ENCODE data around the gene MAPRE2. TPM values are rescaled to one million over a fixed set of nuclear protein-coding genes. Genes with fewer than 3 reads are reported as not detected.

Gene MAPRE2
- total RNA-seq, 1 experiment from 2014 or later = 2.8 TPM

DNA sequence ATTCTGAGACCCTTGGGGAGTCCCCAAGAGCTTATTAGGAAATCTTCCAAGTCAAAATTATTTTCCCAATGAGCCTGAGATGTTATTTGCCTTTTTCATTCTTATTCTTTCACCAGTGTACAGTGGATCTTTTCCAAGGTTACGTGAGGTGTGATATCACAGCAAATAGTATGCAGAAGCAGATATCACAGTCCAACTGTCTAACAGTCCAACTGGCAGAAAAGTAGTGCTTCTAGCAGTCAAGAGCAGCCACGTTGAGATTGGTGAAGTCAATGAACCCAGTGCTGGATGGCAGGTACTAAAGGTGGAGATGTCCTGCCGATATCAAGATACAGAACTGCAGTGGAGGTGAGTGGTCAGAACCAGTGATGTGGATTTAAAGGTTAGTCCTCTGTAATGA lies 120.7 kb downstream of the MAPRE2 start:
- TF ChIP-seq EZH2phosphoT487 (IDR thresholded peaks at IDR 0.05; ENCODE audit: borderline replicate concordance, low read length) = no peak
- TF ChIP-seq, protein P1, sequence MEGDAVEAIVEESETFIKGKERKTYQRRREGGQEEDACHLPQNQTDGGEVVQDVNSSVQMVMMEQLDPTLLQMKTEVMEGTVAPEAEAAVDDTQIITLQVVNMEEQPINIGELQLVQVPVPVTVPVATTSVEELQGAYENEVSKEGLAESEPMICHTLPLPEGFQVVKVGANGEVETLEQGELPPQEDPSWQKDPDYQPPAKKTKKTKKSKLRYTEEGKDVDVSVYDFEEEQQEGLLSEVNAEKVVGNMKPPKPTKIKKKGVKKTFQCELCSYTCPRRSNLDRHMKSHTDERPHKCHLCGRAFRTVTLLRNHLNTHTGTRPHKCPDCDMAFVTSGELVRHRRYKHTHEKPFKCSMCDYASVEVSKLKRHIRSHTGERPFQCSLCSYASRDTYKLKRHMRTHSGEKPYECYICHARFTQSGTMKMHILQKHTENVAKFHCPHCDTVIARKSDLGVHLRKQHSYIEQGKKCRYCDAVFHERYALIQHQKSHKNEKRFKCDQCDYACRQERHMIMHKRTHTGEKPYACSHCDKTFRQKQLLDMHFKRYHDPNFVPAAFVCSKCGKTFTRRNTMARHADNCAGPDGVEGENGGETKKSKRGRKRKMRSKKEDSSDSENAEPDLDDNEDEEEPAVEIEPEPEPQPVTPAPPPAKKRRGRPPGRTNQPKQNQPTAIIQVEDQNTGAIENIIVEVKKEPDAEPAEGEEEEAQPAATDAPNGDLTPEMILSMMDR (conservative IDR thresholded peaks at IDR 0.05; ENCODE audit: low read depth, low read length) = no peak
- TF ChIP-seq EZH2 (IDR thresholded peaks at IDR 0.05; ENCODE audit: low read length, unreplicated experiment) = no peak
- no TSS peak for BruUV-seq (replicated peaks)
- Histone ChIP-seq H3F3A (ENCODE audit: low read length, unreplicated experiment) (no peaks in the 10 kb centered on the region), H3K9me3 (ENCODE audit: low read length) (no peaks in the 10 kb centered on the region), H3K9me2 (replicated peaks; ENCODE audit: low read length) (no peaks in the 10 kb centered on the region), H3K4me3 (ENCODE audit: low read length) (no peak overlapping the region), H3K4me2 (ENCODE audit: low read length) (no peak overlapping the region), H3K4me1 (ENCODE audit: insufficient read depth, low read length) (no peaks in the 10 kb centered on the region), H3K9ac (ENCODE audit: low read length) (no peak overlapping the region), H3K27ac (ENCODE audit: low read length) (no peak overlapping the region), H3K36me3 (ENCODE audit: low read depth, low read length) (no peaks in the 10 kb centered on the region), H3K79me2 (ENCODE audit: low read length) (no peaks in the 10 kb centered on the region), H2AFZ (ENCODE audit: low read length) (no peak overlapping the region), H3K27me3 (ENCODE audit: low read length) (no peaks in the 10 kb centered on the region), H4K20me1 (ENCODE audit: low read length) (no peaks in the 10 kb centered on the region)
- ChIA-PET POLR2A (ENCODE audit: unreplicated experiment) (no interaction called here), CTCF (no interaction called here)
- no peak for ATAC-seq
- DNase-seq = no peak
- intact Hi-C loops (cut with micrococcal nuclease) = no loop called here

DNA sequence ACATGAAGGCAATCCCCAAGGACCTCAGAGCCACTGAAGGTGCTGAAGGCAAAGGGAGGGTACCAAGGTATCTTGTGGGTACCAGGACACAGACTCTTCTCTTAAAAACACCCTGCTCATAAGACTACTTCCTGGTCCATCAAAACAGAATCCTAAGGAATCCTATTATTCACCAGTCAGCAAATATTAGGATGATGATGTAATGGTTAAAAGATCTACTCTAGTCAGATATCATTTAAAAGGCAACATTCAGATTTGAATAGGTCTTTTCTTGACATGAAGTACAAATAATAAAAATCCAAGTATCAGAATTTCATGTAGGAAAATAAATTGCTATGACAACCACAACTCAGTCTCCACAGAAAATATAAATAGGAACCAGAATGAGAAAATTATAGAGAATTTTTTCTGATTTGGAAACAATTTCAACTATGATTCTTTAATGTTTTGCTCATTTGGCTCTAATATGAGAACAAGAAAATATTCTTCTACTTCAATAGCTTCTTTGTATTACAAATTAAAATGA lies 121.9 kb downstream of the MAPRE2 start:
- Histone ChIP-seq H3K36me3 (ENCODE audit: low read depth, low read length) (no peaks in the 10 kb centered on the region), H3F3A (ENCODE audit: low read length, unreplicated experiment) (no peaks in the 10 kb centered on the region), H3K4me3 (ENCODE audit: low read length) (no peak overlapping the region), H3K9me3 (ENCODE audit: low read length) (no peaks in the 10 kb centered on the region), H3K9ac (ENCODE audit: low read length) (no peak overlapping the region), H3K4me1 (ENCODE audit: insufficient read depth, low read length) (no peaks in the 10 kb centered on the region), H4K20me1 (ENCODE audit: low read length) (no peaks in the 10 kb centered on the region), H3K9me2 (replicated peaks; ENCODE audit: low read length) (no peaks in the 10 kb centered on the region), H3K27ac (ENCODE audit: low read length) (no peak overlapping the region), H3K27me3 (ENCODE audit: low read length) (no peaks in the 10 kb centered on the region), H3K4me2 (ENCODE audit: low read length) (no peak overlapping the region), H2AFZ (ENCODE audit: low read length) (no peak overlapping the region), H3K79me2 (ENCODE audit: low read length) (no peaks in the 10 kb centered on the region)
- DNase-seq (peak; percentile 12), ATAC-seq (no peak; the same call in 1 of the 2 replicates)
- intact Hi-C loops (cut with micrococcal nuclease) = no loop called here
- no TSS peak for BruUV-seq (replicated peaks)
- ChIA-PET CTCF (no interaction called here), POLR2A (ENCODE audit: unreplicated experiment) (no interaction called here)
- TF ChIP-seq, protein P1 (conservative IDR thresholded peaks at IDR 0.05; ENCODE audit: low read depth, low read length) = no peak
- TF ChIP-seq EZH2 (IDR thresholded peaks at IDR 0.05; ENCODE audit: low read length, unreplicated experiment) (no peak), EZH2phosphoT487 (IDR thresholded peaks at IDR 0.05; ENCODE audit: borderline replicate concordance, low read length) (no peak)

DNA sequence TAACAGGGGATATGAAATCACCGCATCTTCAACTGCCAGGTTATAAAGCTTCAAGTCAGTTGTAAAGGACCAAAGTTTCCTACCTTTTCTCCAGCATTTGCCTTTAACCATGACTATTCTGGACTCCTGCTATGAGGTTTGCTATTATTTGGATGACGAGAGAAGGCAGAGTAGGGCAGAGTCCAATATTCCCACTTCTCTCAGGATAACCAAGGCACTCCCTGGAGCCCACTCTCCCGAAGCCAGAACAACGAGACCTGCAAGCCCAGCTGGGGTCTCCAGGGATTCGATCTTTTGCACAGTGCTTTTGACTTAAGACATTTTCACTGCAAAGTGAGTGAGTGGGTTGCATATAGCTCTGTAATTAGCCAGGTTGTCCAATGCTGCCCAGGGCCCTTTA lies 122.5 kb downstream of the MAPRE2 start:
- ATAC-seq = no peak
- Histone ChIP-seq H3K79me2 (ENCODE audit: low read length) (no peaks in the 10 kb centered on the region), H3K4me2 (ENCODE audit: low read length) (no peak overlapping the region), H3K36me3 (ENCODE audit: low read depth, low read length) (no peaks in the 10 kb centered on the region), H3K9me2 (replicated peaks; ENCODE audit: low read length) (no peaks in the 10 kb centered on the region), H3K4me3 (ENCODE audit: low read length) (no peak overlapping the region), H4K20me1 (ENCODE audit: low read length) (no peaks in the 10 kb centered on the region), H3K4me1 (ENCODE audit: insufficient read depth, low read length) (no peaks in the 10 kb centered on the region), H3K27ac (ENCODE audit: low read length) (no peak overlapping the region), H3K9me3 (ENCODE audit: low read length) (no peaks in the 10 kb centered on the region), H3F3A (ENCODE audit: low read length, unreplicated experiment) (no peaks in the 10 kb centered on the region), H3K9ac (ENCODE audit: low read length) (no peak overlapping the region), H3K27me3 (ENCODE audit: low read length) (no peaks in the 10 kb centered on the region), H2AFZ (ENCODE audit: low read length) (no peak overlapping the region)
- ChIA-PET POLR2A (ENCODE audit: unreplicated experiment) (no interaction called here), CTCF (no interaction called here)
- TF ChIP-seq EZH2 (IDR thresholded peaks at IDR 0.05; ENCODE audit: low read length, unreplicated experiment) (no peak), EZH2phosphoT487 (IDR thresholded peaks at IDR 0.05; ENCODE audit: borderline replicate concordance, low read length) (no peak)
- TF ChIP-seq, protein P1 (conservative IDR thresholded peaks at IDR 0.05; ENCODE audit: low read depth, low read length) = no peak
- no peak for DNase-seq
- BruUV-seq (replicated peaks) = no TSS peak
- intact Hi-C loops (cut with micrococcal nuclease) = no loop called here
